Liver (tissue), 9 donors: ENCODE measurements around the gene NFKB2. TPM values are rescaled to one million over a fixed set of nuclear protein-coding genes. Genes with fewer than 3 reads are reported as not detected.

Source experiments
- DNase-seq: peaks from one replicate; pipeline ENCODE4 v3.0.0-alpha.2; 2017; ENCODE audit warnings: low spot score
- H3K27ac ChIP-seq, 2 donors: one replicate each; pipeline ENCODE4 v1.7.0; 2013; ENCODE audit warnings: inconsistent platforms in 2 of 2, low read length in 2 of 2, control low read depth in 1 of 2, low read depth in 1 of 2, mild to moderate bottlenecking in 1 of 2
- H3K27me3 ChIP-seq, 4 donors: one replicate each; pipeline versions ENCODE4 v1.6.1 to v1.7.0; 2013; ENCODE audit warnings: low read length in 3 of 4, inconsistent platforms in 1 of 4, mild to moderate bottlenecking in 1 of 4, moderate library complexity in 1 of 4; ENCODE audit not compliant: control insufficient read depth in 4 of 4, insufficient read depth in 4 of 4
- H3K36me3 ChIP-seq, 4 donors: one replicate each; pipeline versions ENCODE4 v1.6.1 to v1.7.0; 2013; ENCODE audit warnings: low read length in 3 of 4, mild to moderate bottlenecking in 3 of 4, low read depth in 1 of 4, moderate library complexity in 1 of 4; ENCODE audit not compliant: control insufficient read depth in 4 of 4, insufficient read depth in 3 of 4
- H3K4me1 ChIP-seq, 4 donors: one replicate each; pipeline versions ENCODE4 v1.6.1 to v1.7.0; 2013; ENCODE audit warnings: low read length in 3 of 4, mild to moderate bottlenecking in 3 of 4, moderate library complexity in 1 of 4; ENCODE audit not compliant: control insufficient read depth in 4 of 4, insufficient read depth in 4 of 4
- H3K4me3 ChIP-seq, 3 donors: one replicate each; pipeline versions ENCODE4 v1.6.1 to v1.7.0; 2013; ENCODE audit warnings: low read length in 3 of 3, control low read depth in 1 of 3, low read depth in 1 of 3, mild to moderate bottlenecking in 1 of 3
- H3K9ac ChIP-seq, 2 donors: one replicate each; pipeline ENCODE4 v1.7.0; 2013; ENCODE audit warnings: low read length in 2 of 2, mild to moderate bottlenecking in 2 of 2, moderate library complexity in 2 of 2, control low read depth in 1 of 2, low read depth in 1 of 2
- H3K9me3 ChIP-seq, 4 donors: one replicate each; pipeline versions ENCODE4 v1.6.1 to v1.7.0; 2013; ENCODE audit warnings: low read length in 3 of 4; ENCODE audit not compliant: control insufficient read depth in 4 of 4
- ATF3 ChIP-seq: IDR thresholded peaks from 2 replicates; pipeline ENCODE4 v1.6.1; 2016; ENCODE audit warnings: antibody characterized with exemption
- EGR1 ChIP-seq, 2 donors: IDR thresholded peaks; 2 replicates each; pipeline ENCODE4 v1.6.1; 2016 to 2018; ENCODE audit warnings: antibody characterized with exemption in 2 of 2, low read depth in 2 of 2
- FOXA1 ChIP-seq: IDR thresholded peaks from 2 replicates; pipeline ENCODE4 v1.6.1; 2016; ENCODE audit warnings: antibody characterized with exemption
- FOXA2 ChIP-seq: IDR thresholded peaks from 2 replicates; pipeline ENCODE4 v1.6.1; 2016; ENCODE audit warnings: antibody characterized with exemption
- GABPA ChIP-seq, 2 donors: IDR thresholded peaks in 1 of 2; conservative IDR thresholded peaks in 1 of 2; 2 replicates each; pipeline ENCODE4 v1.6.1; 2016; ENCODE audit warnings: antibody characterized with exemption in 2 of 2, mild to moderate bottlenecking in 1 of 2, moderate library complexity in 1 of 2
- HNF4A ChIP-seq, 2 donors: conservative IDR thresholded peaks; 2 replicates each; pipeline ENCODE4 v1.6.1; 2016; ENCODE audit warnings: antibody characterized with exemption in 2 of 2, mild to moderate bottlenecking in 2 of 2
- HNF4G ChIP-seq: IDR thresholded peaks from 2 replicates; pipeline ENCODE4 v1.6.1; 2016; ENCODE audit warnings: antibody characterized with exemption
- JUND ChIP-seq, 2 donors: IDR thresholded peaks; 2 replicates each; pipeline ENCODE4 v1.6.1; 2016; ENCODE audit warnings: antibody characterized with exemption in 2 of 2
- MAX ChIP-seq: IDR thresholded peaks from 2 replicates; pipeline ENCODE4 v1.6.1; 2016; ENCODE audit warnings: antibody characterized with exemption
- NR2F2 ChIP-seq: IDR thresholded peaks from 2 replicates; pipeline ENCODE4 v1.6.1; 2016; ENCODE audit warnings: antibody characterized with exemption
- RAD21 ChIP-seq, 2 donors: IDR thresholded peaks; 2 replicates each; pipeline ENCODE4 v1.6.1; 2016; ENCODE audit warnings: antibody characterized with exemption in 2 of 2, mild to moderate bottlenecking in 2 of 2
- RXRA ChIP-seq, 2 donors: IDR thresholded peaks; 2 replicates each; pipeline ENCODE4 v1.6.1; 2017 to 2018; ENCODE audit warnings: antibody characterized with exemption in 2 of 2, mild to moderate bottlenecking in 1 of 2
- SP1 ChIP-seq: IDR thresholded peaks from 2 replicates; pipeline ENCODE4 v1.6.1; 2018; ENCODE audit warnings: antibody characterized with exemption, mild to moderate bottlenecking
- TAF1 ChIP-seq: conservative IDR thresholded peaks from 2 replicates; pipeline ENCODE4 v1.6.1; 2016; ENCODE audit warnings: antibody characterized with exemption, mild to moderate bottlenecking
- YY1 ChIP-seq: IDR thresholded peaks from 2 replicates; pipeline ENCODE4 v1.6.1; 2016; ENCODE audit warnings: antibody characterized with exemption, mild to moderate bottlenecking
- ZBTB33 ChIP-seq: IDR thresholded peaks from 2 replicates; pipeline ENCODE4 v1.6.1; 2016; ENCODE audit warnings: antibody characterized with exemption
- WGBS: extraction: QIAGEN DNeasy Blood & Tissue Kit; methylation state at CpG from one replicate; pipeline ENCODE4 v1.1.7; 2013; 5-methylcytosine and 5-hydroxymethylcytosine counted together
- polyA plus RNA-seq, 2 donors: library from polyadenylated mRNA; stranded (reverse) in 1 of 2; unstranded in 1 of 2; fragments of 200-250 nt in 1 of 2; fragments of >200 nt in 1 of 2; fragmentation: Nextera tagmentation in 1 of 2; extraction: Ambion mirVana in 1 of 2; gene quantifications; one replicate each; pipeline versions ENCODE4 v1.2.1 to v1.2.3, GENCODE V29; 2013 to 2015
- total RNA-seq, 2 donors: library from RNA; depleted of rRNA; stranded (reverse); fragments of >200 nt; gene quantifications; one replicate each; pipeline ENCODE4 v1.2.3, GENCODE V29; 2014
- TF ChIP-seq, protein P1 (sequence below): IDR thresholded peaks from 2 replicates; pipeline ENCODE4 v1.6.1; 2016; ENCODE audit warnings: antibody characterized with exemption, mild to moderate bottlenecking
- TF ChIP-seq, protein P2 (sequence below): fragments of 150-350 bp; IDR thresholded peaks from 2 replicates; pipeline ENCODE4 v1.5.1; 2017; ENCODE audit warnings: improper control_type of control experiment, low read depth, low read length; ENCODE audit not compliant: missing input control
- donor health status: healthy.
- donor health status: healthy.
- donor health status: healthy.
- donor health status: healthy.
- donor health status: healthy.

The NFKB2 gene
- total and polyA plus RNA-seq, 4 donors: 1.8 to 8.5 (median 7.1) TPM

DNA sequence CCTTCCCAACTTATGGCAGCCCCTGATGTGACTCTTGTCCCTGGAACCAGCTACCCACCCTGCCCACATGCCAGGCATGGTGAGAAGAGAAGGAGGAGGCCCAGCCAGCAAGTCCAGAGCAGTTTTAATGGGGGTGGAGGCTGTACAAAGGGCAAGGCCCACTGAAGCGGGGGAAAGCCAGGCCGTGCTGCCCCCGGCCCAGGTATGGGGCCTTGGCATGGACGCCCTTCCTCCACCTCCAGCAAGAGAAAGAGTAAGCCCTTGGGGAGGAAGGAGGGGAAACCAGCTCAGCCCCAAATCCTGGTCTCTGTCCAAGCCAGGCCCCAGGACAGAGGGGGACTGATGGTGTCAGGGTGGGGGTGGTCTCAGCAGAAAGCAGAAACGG, 7.0 kb downstream of the NFKB2 start:
- Histone ChIP-seq H3K9me3 (no peaks in the 10 kb centered on the region), H3K27ac (no peak overlapping the region), H3K27me3 (peaks cover 0 to 1% (median 0%) of the 10 kb centered on the region in 4 donors), H3K4me3 (no peak overlapping the region), H3K9ac (no peak overlapping the region), H3K4me1 (peaks cover 0 to 16% (median 7%) of the 10 kb centered on the region in 4 donors), H3K36me3 (peaks cover 0 to 25% (median 3%) of the 10 kb centered on the region in 4 donors)
- no peak for TF ChIP-seq JUND (IDR thresholded peaks at IDR 0.05)
- TF ChIP-seq, protein P1, sequence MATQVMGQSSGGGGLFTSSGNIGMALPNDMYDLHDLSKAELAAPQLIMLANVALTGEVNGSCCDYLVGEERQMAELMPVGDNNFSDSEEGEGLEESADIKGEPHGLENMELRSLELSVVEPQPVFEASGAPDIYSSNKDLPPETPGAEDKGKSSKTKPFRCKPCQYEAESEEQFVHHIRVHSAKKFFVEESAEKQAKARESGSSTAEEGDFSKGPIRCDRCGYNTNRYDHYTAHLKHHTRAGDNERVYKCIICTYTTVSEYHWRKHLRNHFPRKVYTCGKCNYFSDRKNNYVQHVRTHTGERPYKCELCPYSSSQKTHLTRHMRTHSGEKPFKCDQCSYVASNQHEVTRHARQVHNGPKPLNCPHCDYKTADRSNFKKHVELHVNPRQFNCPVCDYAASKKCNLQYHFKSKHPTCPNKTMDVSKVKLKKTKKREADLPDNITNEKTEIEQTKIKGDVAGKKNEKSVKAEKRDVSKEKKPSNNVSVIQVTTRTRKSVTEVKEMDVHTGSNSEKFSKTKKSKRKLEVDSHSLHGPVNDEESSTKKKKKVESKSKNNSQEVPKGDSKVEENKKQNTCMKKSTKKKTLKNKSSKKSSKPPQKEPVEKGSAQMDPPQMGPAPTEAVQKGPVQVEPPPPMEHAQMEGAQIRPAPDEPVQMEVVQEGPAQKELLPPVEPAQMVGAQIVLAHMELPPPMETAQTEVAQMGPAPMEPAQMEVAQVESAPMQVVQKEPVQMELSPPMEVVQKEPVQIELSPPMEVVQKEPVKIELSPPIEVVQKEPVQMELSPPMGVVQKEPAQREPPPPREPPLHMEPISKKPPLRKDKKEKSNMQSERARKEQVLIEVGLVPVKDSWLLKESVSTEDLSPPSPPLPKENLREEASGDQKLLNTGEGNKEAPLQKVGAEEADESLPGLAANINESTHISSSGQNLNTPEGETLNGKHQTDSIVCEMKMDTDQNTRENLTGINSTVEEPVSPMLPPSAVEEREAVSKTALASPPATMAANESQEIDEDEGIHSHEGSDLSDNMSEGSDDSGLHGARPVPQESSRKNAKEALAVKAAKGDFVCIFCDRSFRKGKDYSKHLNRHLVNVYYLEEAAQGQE: no peak
- no peak for TF ChIP-seq RXRA (IDR thresholded peaks at IDR 0.05)
- no peak for TF ChIP-seq EGR1 (IDR thresholded peaks at IDR 0.05; ENCODE audit: low read depth in 2 of 2)
- no peak for TF ChIP-seq MAX
- TF ChIP-seq ATF3: no peak
- TF ChIP-seq SP1: no peak
- TF ChIP-seq HNF4G: no peak
- no peak for TF ChIP-seq HNF4A (conservative IDR thresholded peaks at IDR 0.05)
- no peak for TF ChIP-seq TAF1
- no peak for TF ChIP-seq RAD21 (IDR thresholded peaks at IDR 0.05)
- no peak for TF ChIP-seq ZBTB33
- TF ChIP-seq, protein P2, sequence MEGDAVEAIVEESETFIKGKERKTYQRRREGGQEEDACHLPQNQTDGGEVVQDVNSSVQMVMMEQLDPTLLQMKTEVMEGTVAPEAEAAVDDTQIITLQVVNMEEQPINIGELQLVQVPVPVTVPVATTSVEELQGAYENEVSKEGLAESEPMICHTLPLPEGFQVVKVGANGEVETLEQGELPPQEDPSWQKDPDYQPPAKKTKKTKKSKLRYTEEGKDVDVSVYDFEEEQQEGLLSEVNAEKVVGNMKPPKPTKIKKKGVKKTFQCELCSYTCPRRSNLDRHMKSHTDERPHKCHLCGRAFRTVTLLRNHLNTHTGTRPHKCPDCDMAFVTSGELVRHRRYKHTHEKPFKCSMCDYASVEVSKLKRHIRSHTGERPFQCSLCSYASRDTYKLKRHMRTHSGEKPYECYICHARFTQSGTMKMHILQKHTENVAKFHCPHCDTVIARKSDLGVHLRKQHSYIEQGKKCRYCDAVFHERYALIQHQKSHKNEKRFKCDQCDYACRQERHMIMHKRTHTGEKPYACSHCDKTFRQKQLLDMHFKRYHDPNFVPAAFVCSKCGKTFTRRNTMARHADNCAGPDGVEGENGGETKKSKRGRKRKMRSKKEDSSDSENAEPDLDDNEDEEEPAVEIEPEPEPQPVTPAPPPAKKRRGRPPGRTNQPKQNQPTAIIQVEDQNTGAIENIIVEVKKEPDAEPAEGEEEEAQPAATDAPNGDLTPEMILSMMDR: no peak
- no peak for TF ChIP-seq NR2F2
- TF ChIP-seq FOXA2: no peak
- no peak for TF ChIP-seq YY1
- no peak for TF ChIP-seq GABPA (IDR thresholded peaks at IDR 0.05 in 1 of 2, conservative IDR thresholded peaks at IDR 0.05 in 1 of 2)
- no peak for TF ChIP-seq FOXA1
- no peak for DNase-seq
- 95% methylated on average over 5 of the region's 5 CpGs for WGBS
